GM23248 (cell line): Measurements from ENCODE around the gene TTC28.

ENCODE experiments used
- EZH2 ChIP-seq: fragments of 200-600 bp; sonication (generic); IDR thresholded peaks from 2 replicates; pipeline ENCODE4 v1.6.1; 2018; ENCODE audit warnings: antibody characterized with exemption, mild to moderate bottlenecking; ENCODE audit not compliant: insufficient read depth, poor library complexity, severe bottlenecking
- EZH2phosphoT487 ChIP-seq: fragments of 200-600 bp; sonication (generic); IDR thresholded peaks from 2 replicates; pipeline ENCODE4 v1.6.1; 2018; ENCODE audit warnings: antibody characterized with exemption, moderate library complexity, mild to moderate bottlenecking, low read depth; ENCODE audit not compliant: insufficient read depth

DNA sequence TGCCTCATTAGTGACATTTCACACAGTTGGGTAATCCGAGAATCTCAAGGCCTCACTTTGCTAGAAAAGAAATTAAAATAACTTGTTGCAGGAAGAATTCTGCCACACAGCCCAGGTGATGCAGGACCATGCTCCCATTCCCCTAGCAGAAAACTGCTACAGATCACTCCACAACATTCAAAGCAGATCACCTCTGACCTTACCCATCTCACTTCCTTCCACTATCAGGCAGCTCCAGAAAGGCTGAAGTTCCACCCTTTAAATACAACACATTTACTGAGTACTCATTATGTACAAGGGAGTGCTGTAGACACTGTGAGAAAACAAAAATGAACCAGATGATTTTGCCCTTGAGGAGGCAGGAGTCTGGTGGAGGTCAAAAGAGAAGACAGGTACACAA, 231.0 kb downstream of the TTC28 start:
- TF ChIP-seq EZH2phosphoT487 (no peak), EZH2 (no peak)
